ENCODE data around the gene XPR1. TPM values are rescaled to one million over a fixed set of nuclear protein-coding genes. Genes with fewer than 3 reads are reported as not detected.
A peak's percentile ranks its signal among the peaks of the same experiment; 100 is the strongest.

XPR1 gene
- 5.0 TPM for polyA plus RNA-seq (2012; ENCODE audit: low read depth, missing spikeins)

DNA sequence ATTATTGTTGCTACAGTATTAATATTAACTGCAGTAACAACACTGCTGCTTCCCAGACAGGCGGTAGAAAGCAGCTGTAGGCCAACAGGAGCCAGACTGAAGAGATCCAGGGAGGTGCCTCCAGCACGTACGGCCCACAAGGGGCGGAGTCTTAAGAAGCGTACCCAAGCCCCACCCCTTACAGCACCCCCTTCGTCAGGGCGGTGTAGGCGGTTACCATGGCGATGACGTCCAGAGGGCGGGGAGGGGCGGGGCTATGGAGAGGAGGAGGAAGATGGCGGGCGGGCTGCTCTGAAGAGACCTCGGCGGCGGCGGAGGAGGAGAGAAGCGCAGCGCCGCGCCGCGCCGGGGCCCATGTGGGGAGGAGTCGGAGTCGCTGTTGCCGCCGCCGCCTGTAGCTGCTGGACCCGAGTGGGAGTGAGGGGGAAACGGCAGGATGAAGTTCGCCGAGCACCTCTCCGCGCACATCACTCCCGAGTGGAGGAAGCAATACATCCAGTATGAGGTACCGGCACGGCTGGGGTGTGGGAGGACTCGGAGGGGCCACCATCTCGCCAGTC is at the start of gene XPR1:
Gene XPR1 (plus strand): TSS at position 257 of the 560 bp plus-strand sequence. CDS start 180 bp downstream, at position 437.
- DNase-seq (ENCODE audit: insufficient read length, low spot score) (peak; percentile 74), FAIRE-seq (peak; percentile 98)
- TF ChIP-seq PAX5 (IDR thresholded peaks at IDR 0.05; ENCODE audit: insufficient read depth, low read length, severe bottlenecking) (no peak), POLR2AphosphoS5 (IDR thresholded peaks at IDR 0.05; ENCODE audit: low read depth, low read length) (peak; percentile 73), POU2F2 (IDR thresholded peaks at IDR 0.05; ENCODE audit: low read depth, low read length) (no peak), POLR2A (IDR thresholded peaks at IDR 0.05; ENCODE audit: low read depth, low read length) (peak; percentile 67; the same call in 1 of the 2 replicates), SPI1 (IDR thresholded peaks at IDR 0.05; ENCODE audit: low read depth, low read length) (no peak), TAF1 (IDR thresholded peaks at IDR 0.05; ENCODE audit: low read depth, low read length) (peak; percentile 75)

GRCh38 chr1:180584869-180585268 is 47.0 kb upstream of the XPR1 start:
- no peak for FAIRE-seq
- TF ChIP-seq POLR2A (IDR thresholded peaks at IDR 0.05; ENCODE audit: low read depth, low read length): no peak
- TF ChIP-seq SPI1 (IDR thresholded peaks at IDR 0.05; ENCODE audit: low read depth, low read length): no peak
- TF ChIP-seq POU2F2 (IDR thresholded peaks at IDR 0.05; ENCODE audit: low read depth, low read length): no peak
- TF ChIP-seq POLR2AphosphoS5 (IDR thresholded peaks at IDR 0.05; ENCODE audit: low read depth, low read length): no peak
- TF ChIP-seq PAX5 (IDR thresholded peaks at IDR 0.05; ENCODE audit: insufficient read depth, low read length, severe bottlenecking): no peak
- TF ChIP-seq TAF1 (IDR thresholded peaks at IDR 0.05; ENCODE audit: low read depth, low read length): no peak
- no peak for DNase-seq (ENCODE audit: insufficient read length, low spot score)

- DNase-seq (ENCODE audit: insufficient read length, low spot score) (no peak), FAIRE-seq (no peak)
- TF ChIP-seq TAF1 (IDR thresholded peaks at IDR 0.05; ENCODE audit: low read depth, low read length) (no peak), POLR2AphosphoS5 (IDR thresholded peaks at IDR 0.05; ENCODE audit: low read depth, low read length) (no peak), PAX5 (IDR thresholded peaks at IDR 0.05; ENCODE audit: insufficient read depth, low read length, severe bottlenecking) (no peak), POU2F2 (IDR thresholded peaks at IDR 0.05; ENCODE audit: low read depth, low read length) (no peak), SPI1 (IDR thresholded peaks at IDR 0.05; ENCODE audit: low read depth, low read length) (no peak), POLR2A (IDR thresholded peaks at IDR 0.05; ENCODE audit: low read depth, low read length) (no peak)
Measured at GRCh38 chr1:180585994-180586359, 45.8 kb upstream of the XPR1 start.

DNA sequence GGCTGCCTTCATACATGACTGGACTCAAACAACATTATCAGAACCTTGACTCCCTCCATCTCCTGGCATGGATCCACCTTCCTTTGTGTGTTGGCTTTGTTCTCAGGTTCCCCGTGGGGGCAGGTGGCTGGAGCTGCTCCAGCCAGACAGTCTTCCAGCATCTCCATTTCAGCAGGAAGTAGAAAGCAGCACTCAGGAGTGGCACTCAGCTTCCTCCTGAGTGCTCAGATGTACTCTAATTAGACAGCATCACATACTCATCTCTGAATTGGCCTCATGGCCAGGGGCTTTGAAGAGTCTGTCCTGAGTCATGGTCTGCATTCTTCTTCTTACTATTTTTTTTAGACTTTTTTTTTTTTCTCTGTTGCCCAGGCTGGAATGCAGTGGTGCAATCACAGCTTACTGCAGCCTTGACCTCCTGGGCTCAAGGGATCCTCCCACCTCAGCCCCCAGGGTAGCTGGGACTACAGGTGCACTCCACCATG is 45.1 kb upstream of the XPR1 start:
- DNase-seq (ENCODE audit: insufficient read length, low spot score) (no peak), FAIRE-seq (no peak)

GRCh38 chr1:180588121-180588520 is 43.7 kb upstream of the XPR1 start:
- FAIRE-seq: no peak
- no peak for TF ChIP-seq TAF1 (IDR thresholded peaks at IDR 0.05; ENCODE audit: low read depth, low read length)
- TF ChIP-seq POLR2A (IDR thresholded peaks at IDR 0.05; ENCODE audit: low read depth, low read length): no peak
- no peak for TF ChIP-seq POLR2AphosphoS5 (IDR thresholded peaks at IDR 0.05; ENCODE audit: low read depth, low read length)
- TF ChIP-seq SPI1 (IDR thresholded peaks at IDR 0.05; ENCODE audit: low read depth, low read length): no peak
- TF ChIP-seq POU2F2 (IDR thresholded peaks at IDR 0.05; ENCODE audit: low read depth, low read length): no peak
- no peak for TF ChIP-seq PAX5 (IDR thresholded peaks at IDR 0.05; ENCODE audit: insufficient read depth, low read length, severe bottlenecking)
- DNase-seq (ENCODE audit: insufficient read length, low spot score): no peak

More for the DNA sequence above, 45.1 kb upstream of the XPR1 start:
- TF ChIP-seq TAF1 (IDR thresholded peaks at IDR 0.05; ENCODE audit: low read depth, low read length): no peak

- TF ChIP-seq PAX5 (IDR thresholded peaks at IDR 0.05; ENCODE audit: insufficient read depth, low read length, severe bottlenecking) (no peak), POLR2A (IDR thresholded peaks at IDR 0.05; ENCODE audit: low read depth, low read length) (no peak), SPI1 (IDR thresholded peaks at IDR 0.05; ENCODE audit: low read depth, low read length) (no peak), TAF1 (IDR thresholded peaks at IDR 0.05; ENCODE audit: low read depth, low read length) (no peak), POU2F2 (IDR thresholded peaks at IDR 0.05; ENCODE audit: low read depth, low read length) (no peak), POLR2AphosphoS5 (IDR thresholded peaks at IDR 0.05; ENCODE audit: low read depth, low read length) (no peak)
- no peak for FAIRE-seq
- DNase-seq (ENCODE audit: insufficient read length, low spot score): no peak
Measured at GRCh38 chr1:180590889-180591288, 40.9 kb upstream of the XPR1 start.

DNA sequence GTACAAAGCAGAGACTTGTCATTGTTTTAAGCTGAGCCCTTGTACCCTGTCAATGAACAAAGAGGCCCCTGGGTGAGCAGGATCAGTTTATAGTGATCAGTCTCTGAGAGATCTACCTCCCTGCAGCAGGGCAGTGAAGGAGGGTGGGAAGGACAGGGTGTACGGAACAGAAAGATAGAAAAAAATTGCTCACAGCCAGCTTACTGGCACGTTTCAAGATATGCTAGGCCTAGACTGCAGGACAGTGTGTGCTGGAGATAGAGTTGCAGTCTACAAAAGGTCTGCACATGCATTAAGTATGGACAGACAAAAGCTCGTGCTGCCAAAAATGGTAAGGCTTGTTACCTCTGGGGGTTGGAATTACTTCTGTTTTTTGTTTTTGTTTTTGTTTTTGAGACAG is 38.4 kb upstream of the XPR1 start:
- no peak for FAIRE-seq
- no peak for DNase-seq (ENCODE audit: insufficient read length, low spot score)
- TF ChIP-seq PAX5 (IDR thresholded peaks at IDR 0.05; ENCODE audit: insufficient read depth, low read length, severe bottlenecking) (no peak), SPI1 (IDR thresholded peaks at IDR 0.05; ENCODE audit: low read depth, low read length) (no peak), POLR2AphosphoS5 (IDR thresholded peaks at IDR 0.05; ENCODE audit: low read depth, low read length) (no peak), TAF1 (IDR thresholded peaks at IDR 0.05; ENCODE audit: low read depth, low read length) (no peak), POU2F2 (IDR thresholded peaks at IDR 0.05; ENCODE audit: low read depth, low read length) (no peak), POLR2A (IDR thresholded peaks at IDR 0.05; ENCODE audit: low read depth, low read length) (no peak)

- no peak for FAIRE-seq
- TF ChIP-seq PAX5 (IDR thresholded peaks at IDR 0.05; ENCODE audit: insufficient read depth, low read length, severe bottlenecking): no peak
- no peak for TF ChIP-seq POLR2AphosphoS5 (IDR thresholded peaks at IDR 0.05; ENCODE audit: low read depth, low read length)
- DNase-seq (ENCODE audit: insufficient read length, low spot score): no peak
Measured at GRCh38 chr1:180594723-180595122, 37.1 kb upstream of the XPR1 start.

DNA sequence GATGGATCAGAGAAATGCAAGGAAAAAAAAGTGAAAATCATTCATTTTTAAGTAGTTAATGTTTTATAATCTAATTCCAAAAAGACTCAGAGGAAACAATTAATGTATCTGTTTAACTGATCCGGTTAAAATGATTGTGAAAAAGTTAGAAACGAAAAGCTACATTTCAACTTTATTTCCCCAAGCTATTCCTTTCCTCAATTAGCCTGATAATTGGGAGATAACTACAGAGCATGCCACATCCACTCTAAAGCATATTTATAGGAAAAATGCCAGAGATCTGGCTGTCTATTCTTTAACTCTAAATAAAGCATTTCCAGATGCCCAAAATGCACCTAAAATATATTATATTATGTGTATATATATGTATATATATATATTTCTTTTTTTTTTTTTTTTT is 35.9 kb upstream of the XPR1 start:
- DNase-seq (ENCODE audit: insufficient read length, low spot score): no peak
- TF ChIP-seq TAF1 (IDR thresholded peaks at IDR 0.05; ENCODE audit: low read depth, low read length): no peak
- TF ChIP-seq POLR2AphosphoS5 (IDR thresholded peaks at IDR 0.05; ENCODE audit: low read depth, low read length): no peak
- no peak for TF ChIP-seq PAX5 (IDR thresholded peaks at IDR 0.05; ENCODE audit: insufficient read depth, low read length, severe bottlenecking)
- TF ChIP-seq POLR2A (IDR thresholded peaks at IDR 0.05; ENCODE audit: low read depth, low read length): no peak
- TF ChIP-seq SPI1 (IDR thresholded peaks at IDR 0.05; ENCODE audit: low read depth, low read length): no peak
- no peak for TF ChIP-seq POU2F2 (IDR thresholded peaks at IDR 0.05; ENCODE audit: low read depth, low read length)
- FAIRE-seq: no peak

- no peak for DNase-seq (ENCODE audit: insufficient read length, low spot score)
- no peak for FAIRE-seq
- TF ChIP-seq TAF1 (IDR thresholded peaks at IDR 0.05; ENCODE audit: low read depth, low read length) (no peak), POU2F2 (IDR thresholded peaks at IDR 0.05; ENCODE audit: low read depth, low read length) (no peak), POLR2AphosphoS5 (IDR thresholded peaks at IDR 0.05; ENCODE audit: low read depth, low read length) (no peak), SPI1 (IDR thresholded peaks at IDR 0.05; ENCODE audit: low read depth, low read length) (no peak), POLR2A (IDR thresholded peaks at IDR 0.05; ENCODE audit: low read depth, low read length) (no peak), PAX5 (IDR thresholded peaks at IDR 0.05; ENCODE audit: insufficient read depth, low read length, severe bottlenecking) (no peak)
Measured at GRCh38 chr1:180597520-180597919, 34.3 kb upstream of the XPR1 start.
